ENCODE measurements around the gene FBXL20. TPM values are rescaled to one million over a fixed set of nuclear protein-coding genes. Genes with fewer than 3 reads are reported as not detected.

The FBXL20 gene
- total and polyA plus RNA-seq, 9 of the 15 experiments (the other 6 are each of a cell fraction or from before 2014, with no cell fraction given): 1.8 to 15.1 (median 5.6) TPM

- no peak for TF ChIP-seq MGA (IDR thresholded peaks at IDR 0.05)
Measured at GRCh38 chr17:39408360-39408759, 6.9 kb upstream of the FBXL20 start (continued).
